HepG2 (cell line): ENCODE data around the gene SKIDA1. TPM values are rescaled to one million over a fixed set of nuclear protein-coding genes. Genes with fewer than 3 reads are reported as not detected.

Source experiments
- CREB1 ChIP-seq, 2 experiments: fragments of 450-650 bp in 1 of 2; IDR thresholded peaks; 2 replicates each; pipeline ENCODE4 v1.6.1; 2016 to 2017; ENCODE audit warnings: control low read depth in 1 of 2, mild to moderate bottlenecking in 1 of 2, missing compliant biosample characterization in 1 of 2, missing genetic modification characterization in 1 of 2
- ETV6 ChIP-seq: sonication (generic); formaldehyde crosslinking; conservative IDR thresholded peaks from 2 replicates; pipeline ENCODE4 v1.4.0; 2020; ENCODE audit warnings: missing genetic modification reagents
- KDM2A ChIP-seq: sonication (generic); formaldehyde crosslinking; IDR thresholded peaks from 2 replicates; pipeline ENCODE4 v1.4.0; 2020; ENCODE audit warnings: low read depth, missing genetic modification reagents, borderline replicate concordance
- NCOA2 ChIP-seq: sonication (generic); formaldehyde crosslinking; IDR thresholded peaks from 2 replicates; pipeline ENCODE4 v1.8.0; 2022; ENCODE audit warnings: inconsistent platforms
- POLR2A ChIP-seq, 2 experiments: IDR thresholded peaks; 2 replicates each; pipeline ENCODE4 v1.6.1; 2011; ENCODE audit warnings: low read depth in 2 of 2, low read length in 2 of 2, mild to moderate bottlenecking in 1 of 2, moderate library complexity in 1 of 2; ENCODE audit not compliant: insufficient read depth in 1 of 2
- SIX1 ChIP-seq: sonication (generic); formaldehyde crosslinking; IDR thresholded peaks from 2 replicates; pipeline ENCODE4 v1.4.0; 2020; ENCODE audit warnings: missing genetic modification reagents, borderline replicate concordance
- SKI ChIP-seq: fragments of 450-650 bp; IDR thresholded peaks from one replicate; pipeline ENCODE4 v1.6.1; 2018; ENCODE audit warnings: mild to moderate bottlenecking; ENCODE audit not compliant: partially characterized antibody
- STAT6 ChIP-seq: sonication (generic); formaldehyde crosslinking; IDR thresholded peaks from 2 replicates; pipeline ENCODE4 v1.4.0; 2020; ENCODE audit warnings: missing genetic modification reagents, mild to moderate bottlenecking, borderline replicate concordance
- U2AF2 ChIP-seq: fragments of 200-400 bp; formaldehyde crosslinking; IDR thresholded peaks from 2 replicates; pipeline ENCODE4 v1.6.1; 2017; ENCODE audit warnings: low read depth, mild to moderate bottlenecking, low read length
- ZFP91 ChIP-seq: sonication (generic); formaldehyde crosslinking; IDR thresholded peaks from 2 replicates; pipeline ENCODE4 v1.9.0; 2022; ENCODE audit warnings: missing genetic modification reagents, mild to moderate bottlenecking, borderline replicate concordance
- ZFX ChIP-seq: sonication (generic); formaldehyde crosslinking; IDR thresholded peaks from 2 replicates; pipeline ENCODE4 v1.4.0; 2020; ENCODE audit warnings: mild to moderate bottlenecking, low read depth, missing genetic modification reagents, moderate library complexity
- ZMYM4 ChIP-seq: sonication (generic); formaldehyde crosslinking; IDR thresholded peaks from 2 replicates; pipeline ENCODE4 v1.8.1; 2023; ENCODE audit warnings: mild to moderate bottlenecking, missing genetic modification reagents
- ZNF580 ChIP-seq: IDR thresholded peaks from 2 replicates; pipeline ENCODE4 v1.6.1; 2016; ENCODE audit warnings: low read depth, borderline replicate concordance
- ZNF605 ChIP-seq: sonication (generic); formaldehyde crosslinking; IDR thresholded peaks from 2 replicates; pipeline ENCODE4 v1.8.0; 2022; ENCODE audit warnings: mild to moderate bottlenecking, missing genetic modification reagents
- polyA plus RNA-seq, 8 experiments: library from polyadenylated mRNA; depleted of rRNA in 3 of 8; stranded (reverse) in 7 of 8; unstranded in 1 of 8; fragments of >200 nt; fragmentation: Illumina TruSeq in 4 of 8; extraction: Trizol in 4 of 8; gene quantifications; 2 replicates each; pipeline versions ENCODE4 v1.2.1 to v1.2.3, GENCODE V29; 2011 to 2016; ENCODE audit warnings: low read depth in 4 of 8, missing spikeins in 1 of 8, mixed read lengths in 1 of 8; ENCODE audit not compliant: insufficient read depth in 1 of 8
- total RNA-seq, 5 experiments: library from RNA; depleted of rRNA; stranded (reverse); fragments of >200 nt; fragmentation: Illumina TruSeq; extraction: Trizol; gene quantifications; 2 replicates each; pipeline ENCODE4 v1.2.3, GENCODE V29; 2016; ENCODE audit warnings: low read depth in 1 of 5
- TF ChIP-seq, protein P1 (sequence below): sonication (generic); formaldehyde crosslinking; conservative IDR thresholded peaks from 2 replicates; pipeline ENCODE4 v1.8.0; 2022; ENCODE audit warnings: low read depth, missing genetic modification reagents
- TF ChIP-seq, protein P2 (sequence below): sonication (generic); formaldehyde crosslinking; IDR thresholded peaks from 2 replicates; pipeline ENCODE4 v1.5.1; 2020; ENCODE audit warnings: missing genetic modification reagents, mild to moderate bottlenecking, borderline replicate concordance
- TF ChIP-seq, protein P3 (sequence below): sonication (generic); formaldehyde crosslinking; IDR thresholded peaks from 2 replicates; pipeline ENCODE4 v1.8.0; 2022; ENCODE audit warnings: missing genetic modification reagents, mild to moderate bottlenecking, moderate library complexity, borderline replicate concordance

The SKIDA1 gene
- total and polyA plus RNA-seq, 2 of the 13 experiments (the other 11 are each of a cell fraction or from before 2014, with no cell fraction given), result 0.73 to 1.5 TPM

GRCh38 chr10:21505711-21506278, 19.7 kb downstream of the SKIDA1 start (continued):
- TF ChIP-seq SIX1 (CRISPR knock-in tag), result peak; percentile 90
- peak; percentile 96; the same call in 1 of the 2 replicates for TF ChIP-seq ZNF580
- peak; percentile 40; the same call in 1 of the 2 replicates for TF ChIP-seq ZFX (CRISPR knock-in tag)
- TF ChIP-seq, protein P1, sequence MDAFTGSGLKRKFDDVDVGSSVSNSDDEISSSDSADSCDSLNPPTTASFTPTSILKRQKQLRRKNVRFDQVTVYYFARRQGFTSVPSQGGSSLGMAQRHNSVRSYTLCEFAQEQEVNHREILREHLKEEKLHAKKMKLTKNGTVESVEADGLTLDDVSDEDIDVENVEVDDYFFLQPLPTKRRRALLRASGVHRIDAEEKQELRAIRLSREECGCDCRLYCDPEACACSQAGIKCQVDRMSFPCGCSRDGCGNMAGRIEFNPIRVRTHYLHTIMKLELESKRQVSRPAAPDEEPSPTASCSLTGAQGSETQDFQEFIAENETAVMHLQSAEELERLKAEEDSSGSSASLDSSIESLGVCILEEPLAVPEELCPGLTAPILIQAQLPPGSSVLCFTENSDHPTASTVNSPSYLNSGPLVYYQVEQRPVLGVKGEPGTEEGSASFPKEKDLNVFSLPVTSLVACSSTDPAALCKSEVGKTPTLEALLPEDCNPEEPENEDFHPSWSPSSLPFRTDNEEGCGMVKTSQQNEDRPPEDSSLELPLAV (CRISPR knock-in tag), result peak; percentile 88; the same call in 1 of the 2 replicates
- TF ChIP-seq NCOA2, result peak; percentile 99
- TF ChIP-seq STAT6 (CRISPR knock-in tag), result peak; percentile 85; the same call in 1 of the 2 replicates
- peak; percentile 86; the same call in 1 of the 2 replicates for TF ChIP-seq ETV6 (CRISPR knock-in tag)
- TF ChIP-seq, protein P2, sequence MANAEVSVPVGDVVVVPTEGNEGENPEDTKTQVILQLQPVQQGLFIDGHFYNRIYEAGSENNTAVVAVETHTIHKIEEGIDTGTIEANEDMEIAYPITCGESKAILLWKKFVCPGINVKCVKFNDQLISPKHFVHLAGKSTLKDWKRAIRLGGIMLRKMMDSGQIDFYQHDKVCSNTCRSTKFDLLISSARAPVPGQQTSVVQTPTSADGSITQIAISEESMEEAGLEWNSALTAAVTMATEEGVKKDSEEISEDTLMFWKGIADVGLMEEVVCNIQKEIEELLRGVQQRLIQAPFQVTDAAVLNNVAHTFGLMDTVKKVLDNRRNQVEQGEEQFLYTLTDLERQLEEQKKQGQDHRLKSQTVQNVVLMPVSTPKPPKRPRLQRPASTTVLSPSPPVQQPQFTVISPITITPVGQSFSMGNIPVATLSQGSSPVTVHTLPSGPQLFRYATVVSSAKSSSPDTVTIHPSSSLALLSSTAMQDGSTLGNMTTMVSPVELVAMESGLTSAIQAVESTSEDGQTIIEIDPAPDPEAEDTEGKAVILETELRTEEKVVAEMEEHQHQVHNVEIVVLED (CRISPR knock-in tag), result peak; percentile 84
- TF ChIP-seq CREB1 (IDR thresholded peaks at IDR 0.05), result no peak
- peak; percentile 84 for TF ChIP-seq CREB1 (CRISPR knock-in tag; IDR thresholded peaks at IDR 0.05)
- TF ChIP-seq KDM2A (CRISPR knock-in tag), result peak; percentile 28; the same call in 1 of the 2 replicates
- TF ChIP-seq POLR2A (IDR thresholded peaks at IDR 0.05; ENCODE audit: insufficient read depth in 1 of 2, low read depth in 2 of 2, low read length in 2 of 2), result peak; percentile 55 to 63
- TF ChIP-seq U2AF2, result no peak
- peak; percentile 96 for TF ChIP-seq ZMYM4
- TF ChIP-seq ZFP91 (CRISPR knock-in tag), result 0 out of 2 replicates have a peak, but pooled peaks have one; percentile 24
- TF ChIP-seq SKI, result peak; percentile 79
- peak; percentile 81; the same call in 1 of the 2 replicates for TF ChIP-seq ZNF605
- TF ChIP-seq, protein P3, sequence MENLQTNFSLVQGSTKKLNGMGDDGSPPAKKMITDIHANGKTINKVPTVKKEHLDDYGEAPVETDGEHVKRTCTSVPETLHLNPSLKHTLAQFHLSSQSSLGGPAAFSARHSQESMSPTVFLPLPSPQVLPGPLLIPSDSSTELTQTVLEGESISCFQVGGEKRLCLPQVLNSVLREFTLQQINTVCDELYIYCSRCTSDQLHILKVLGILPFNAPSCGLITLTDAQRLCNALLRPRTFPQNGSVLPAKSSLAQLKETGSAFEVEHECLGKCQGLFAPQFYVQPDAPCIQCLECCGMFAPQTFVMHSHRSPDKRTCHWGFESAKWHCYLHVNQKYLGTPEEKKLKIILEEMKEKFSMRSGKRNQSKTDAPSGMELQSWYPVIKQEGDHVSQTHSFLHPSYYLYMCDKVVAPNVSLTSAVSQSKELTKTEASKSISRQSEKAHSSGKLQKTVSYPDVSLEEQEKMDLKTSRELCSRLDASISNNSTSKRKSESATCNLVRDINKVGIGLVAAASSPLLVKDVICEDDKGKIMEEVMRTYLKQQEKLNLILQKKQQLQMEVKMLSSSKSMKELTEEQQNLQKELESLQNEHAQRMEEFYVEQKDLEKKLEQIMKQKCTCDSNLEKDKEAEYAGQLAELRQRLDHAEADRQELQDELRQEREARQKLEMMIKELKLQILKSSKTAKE (CRISPR knock-in tag), result peak; percentile 96
